SU-DHL-6 (cell line): ENCODE data around the gene NIM1K.

Source experiments
- H2AFZ ChIP-seq: fragments of 200-600 bp; sonication (generic); 2 replicates; pipeline ENCODE4 v1.6.1; 2014; ENCODE audit warnings: low read depth, mild to moderate bottlenecking, moderate library complexity, mixed read lengths, antibody characterized with exemption, low read length; ENCODE audit not compliant: severe bottlenecking
- H3F3A ChIP-seq: fragments of 200-600 bp; shearing (Covaris generic); 2 replicates; pipeline ENCODE4 v1.6.0; 2016; ENCODE audit warnings: antibody characterized with exemption, mild to moderate bottlenecking; ENCODE audit not compliant: insufficient read depth
- H3K27ac ChIP-seq: fragments of 200-600 bp; sonication (generic); 2 replicates; pipeline ENCODE4 v1.5.1; 2016; ENCODE audit warnings: low read depth, mild to moderate bottlenecking, low read length, moderate library complexity, mixed read lengths
- H3K27me3 ChIP-seq: fragments of 200-600 bp; sonication (generic), shearing (Covaris generic); 2 replicates; pipeline ENCODE4 v1.6.0; 2014; ENCODE audit warnings: mild to moderate bottlenecking, low read length
- H3K36me3 ChIP-seq: fragments of 200-600 bp; sonication (generic); 2 replicates; pipeline ENCODE4 v1.6.1; 2014; ENCODE audit warnings: mild to moderate bottlenecking, low read length, mixed read lengths
- H3K4me2 ChIP-seq: fragments of 300-600, 200-600 bp; shearing (Covaris generic), sonication (generic); 2 replicates; pipeline ENCODE4 v1.6.0; 2014; ENCODE audit warnings: low read length, low read depth, mild to moderate bottlenecking; ENCODE audit not compliant: poor library complexity, severe bottlenecking
- H3K4me3 ChIP-seq: fragments of 200-600 bp; sonication (generic); 2 replicates; pipeline ENCODE4 v1.5.1; 2014; ENCODE audit warnings: antibody characterized with exemption, low read length, mild to moderate bottlenecking, mixed read lengths; ENCODE audit not compliant: insufficient read depth, poor library complexity, severe bottlenecking
- H3K79me2 ChIP-seq: fragments of 200-600 bp; sonication (generic); 2 replicates; pipeline ENCODE4 v1.6.1; 2014; ENCODE audit warnings: mild to moderate bottlenecking, low read length, moderate library complexity; ENCODE audit not compliant: insufficient read depth
- H3K9ac ChIP-seq: fragments of 200-600 bp; sonication (generic); 2 replicates; pipeline ENCODE4 v1.7.0; 2014; ENCODE audit warnings: mild to moderate bottlenecking, low read length
- H3K9me2 ChIP-seq: fragments of 200-600 bp; sonication (generic); replicated peaks from 2 replicates; pipeline ENCODE4 v1.6.1; 2014; ENCODE audit warnings: low read length; ENCODE audit not compliant: insufficient read depth
- H3K9me3 ChIP-seq: fragments of 200-600 bp; sonication (generic); 2 replicates; pipeline ENCODE4 v1.6.1; 2014; ENCODE audit warnings: low read length, mixed read lengths; ENCODE audit not compliant: insufficient read depth
- H4K20me1 ChIP-seq: fragments of 200-600 bp; sonication (generic); 2 replicates; pipeline ENCODE4 v1.6.1; 2014; ENCODE audit warnings: low read depth, mild to moderate bottlenecking, antibody characterized with exemption, low read length, moderate library complexity, mixed read lengths
- EZH2phosphoT487 ChIP-seq: fragments of 200-600 bp; sonication (generic), shearing (Covaris generic); conservative IDR thresholded peaks from 2 replicates; pipeline ENCODE4 v1.6.1; 2018; ENCODE audit warnings: mild to moderate bottlenecking, antibody characterized with exemption, low read length, moderate library complexity, mixed read lengths
- TF ChIP-seq, protein P1 (sequence below): fragments of 200-600 bp; sonication (generic); IDR thresholded peaks from one replicate; pipeline ENCODE4 v1.5.1; 2017; ENCODE audit warnings: antibody characterized with exemption, mild to moderate bottlenecking, low read length, moderate library complexity; ENCODE audit not compliant: insufficient read depth, poor library complexity, severe bottlenecking

The NIM1K gene

DNA sequence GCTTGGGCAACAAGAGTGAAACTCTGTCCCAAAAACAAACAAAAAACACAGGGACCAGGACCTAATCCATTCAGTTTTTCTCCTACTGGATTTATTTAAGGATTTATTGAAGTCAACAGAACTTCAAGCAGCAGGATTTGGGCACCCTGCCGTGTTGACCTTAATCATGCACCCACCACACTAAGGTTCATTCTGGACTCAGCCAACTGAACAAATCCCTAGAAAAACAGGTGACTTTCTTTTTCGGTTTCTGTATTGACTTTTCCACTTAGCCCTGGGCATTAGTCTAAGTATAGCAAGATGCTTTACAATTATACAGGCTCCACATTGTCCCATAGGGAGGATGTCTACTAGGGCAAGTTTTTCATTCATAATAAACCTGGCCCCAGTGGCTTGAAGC is 41.3 kb upstream of the NIM1K start:
- no peaks in the 10 kb centered on the region for H3K9me2 ChIP-seq
- no peak overlapping the region for H3K4me3 ChIP-seq
- no peak overlapping the region for H3K27ac ChIP-seq
- H3K9me3 ChIP-seq, result no peaks in the 10 kb centered on the region
- no peaks in the 10 kb centered on the region; the same call in 1 of the 2 replicates for H3K36me3 ChIP-seq
- H2AFZ ChIP-seq, result no peak overlapping the region
- no peaks in the 10 kb centered on the region for H3K27me3 ChIP-seq
- H3K4me2 ChIP-seq, result no peak overlapping the region
- peaks cover 3% of the 10 kb centered on the region; the same call in 1 of the 2 replicates for H4K20me1 ChIP-seq
- no peak for TF ChIP-seq EZH2phosphoT487
- TF ChIP-seq, protein P1, sequence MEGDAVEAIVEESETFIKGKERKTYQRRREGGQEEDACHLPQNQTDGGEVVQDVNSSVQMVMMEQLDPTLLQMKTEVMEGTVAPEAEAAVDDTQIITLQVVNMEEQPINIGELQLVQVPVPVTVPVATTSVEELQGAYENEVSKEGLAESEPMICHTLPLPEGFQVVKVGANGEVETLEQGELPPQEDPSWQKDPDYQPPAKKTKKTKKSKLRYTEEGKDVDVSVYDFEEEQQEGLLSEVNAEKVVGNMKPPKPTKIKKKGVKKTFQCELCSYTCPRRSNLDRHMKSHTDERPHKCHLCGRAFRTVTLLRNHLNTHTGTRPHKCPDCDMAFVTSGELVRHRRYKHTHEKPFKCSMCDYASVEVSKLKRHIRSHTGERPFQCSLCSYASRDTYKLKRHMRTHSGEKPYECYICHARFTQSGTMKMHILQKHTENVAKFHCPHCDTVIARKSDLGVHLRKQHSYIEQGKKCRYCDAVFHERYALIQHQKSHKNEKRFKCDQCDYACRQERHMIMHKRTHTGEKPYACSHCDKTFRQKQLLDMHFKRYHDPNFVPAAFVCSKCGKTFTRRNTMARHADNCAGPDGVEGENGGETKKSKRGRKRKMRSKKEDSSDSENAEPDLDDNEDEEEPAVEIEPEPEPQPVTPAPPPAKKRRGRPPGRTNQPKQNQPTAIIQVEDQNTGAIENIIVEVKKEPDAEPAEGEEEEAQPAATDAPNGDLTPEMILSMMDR, result no peak
- H3K9ac ChIP-seq, result no peak overlapping the region
- H3K79me2 ChIP-seq, result peaks cover 47% of the 10 kb centered on the region
- H3F3A ChIP-seq, result no peaks in the 10 kb centered on the region

DNA sequence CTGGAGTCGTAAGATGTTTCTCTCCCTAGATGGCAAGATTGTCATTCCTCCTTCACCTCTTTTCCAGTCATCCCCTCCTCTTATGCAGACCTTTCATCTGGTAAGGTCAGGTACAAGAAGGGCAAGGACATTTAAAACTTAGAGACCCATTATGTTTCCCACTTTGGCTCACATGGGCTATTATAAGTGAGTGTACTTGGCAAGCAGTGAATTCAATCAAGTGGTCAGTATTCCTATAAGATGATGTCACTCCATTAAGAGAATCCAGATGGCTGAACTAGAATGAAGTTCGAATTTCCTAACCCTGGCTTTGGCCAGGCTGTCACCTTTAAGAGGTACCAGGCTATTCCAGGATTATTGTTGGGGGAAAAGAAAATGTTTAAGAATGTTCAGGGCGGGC is 39.1 kb upstream of the NIM1K start:
- no peak for TF ChIP-seq EZH2phosphoT487
- TF ChIP-seq, protein P1, result no peak
- Histone ChIP-seq H3K4me3 (no peak overlapping the region), H3K27me3 (no peaks in the 10 kb centered on the region), H4K20me1 (no peaks in the 10 kb centered on the region; the same call in 1 of the 2 replicates), H3K79me2 (peaks cover 39% of the 10 kb centered on the region), H3K27ac (no peak overlapping the region), H2AFZ (no peak overlapping the region), H3K9me2 (no peaks in the 10 kb centered on the region), H3K36me3 (no peaks in the 10 kb centered on the region), H3F3A (no peaks in the 10 kb centered on the region), H3K9me3 (no peaks in the 10 kb centered on the region), H3K4me2 (no peak overlapping the region), H3K9ac (no peak overlapping the region)

DNA sequence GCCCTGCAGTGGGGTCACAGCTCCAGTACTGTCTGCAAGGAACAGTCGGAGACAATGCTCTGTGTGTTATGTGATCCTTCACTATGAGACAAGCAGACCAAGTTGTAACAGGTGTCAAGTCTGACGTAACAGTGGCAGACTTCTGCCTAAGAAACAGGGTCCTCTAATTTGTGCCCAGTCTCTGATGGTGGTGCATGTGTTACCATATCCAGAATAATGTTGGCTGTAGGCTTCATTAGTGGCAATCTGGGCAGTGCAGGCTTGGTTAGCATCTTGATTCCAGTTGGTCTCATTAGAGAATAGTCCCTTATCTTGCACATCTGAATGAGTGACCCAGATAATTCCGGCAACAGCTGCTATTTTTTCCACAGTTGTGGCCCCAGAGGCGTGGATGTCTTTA is 37.6 kb upstream of the NIM1K start:
- H3K9me3 ChIP-seq, result no peaks in the 10 kb centered on the region
- peaks cover 29% of the 10 kb centered on the region for H3K79me2 ChIP-seq
- TF ChIP-seq EZH2phosphoT487, result no peak
- TF ChIP-seq, protein P1, result no peak
- no peak overlapping the region for H3K4me3 ChIP-seq
- H3K9ac ChIP-seq, result no peak overlapping the region
- H3K36me3 ChIP-seq, result no peaks in the 10 kb centered on the region
- H3K27me3 ChIP-seq, result no peaks in the 10 kb centered on the region
- H3K4me2 ChIP-seq, result no peak overlapping the region
- H2AFZ ChIP-seq, result no peak overlapping the region
- H3F3A ChIP-seq, result no peaks in the 10 kb centered on the region
- no peaks in the 10 kb centered on the region; the same call in 1 of the 2 replicates for H4K20me1 ChIP-seq
- no peak overlapping the region for H3K27ac ChIP-seq
- H3K9me2 ChIP-seq, result no peaks in the 10 kb centered on the region
